Lower lobe of right lung (tissue), 2 donors: Measurements from ENCODE around the gene NOTCH1. TPM values are rescaled to one million over a fixed set of nuclear protein-coding genes. Genes with fewer than 3 reads are reported as not detected.
"Not testable (repeated sequence)": the region's sequence is repeated elsewhere in the genome, so short reads cannot be mapped to it uniquely, and the experiment has no call there.

Source experiments
- ATAC-seq, 2 donors: fragments of 200-7000 bp; cut with Tn5 transposase; one replicate each; pipeline ENCODE4 v1.9.1; 2020 to 2022; ENCODE audit warnings: mild to moderate bottlenecking in 2 of 2, moderate library complexity in 2 of 2
- DNase-seq: peaks from one replicate; pipeline ENCODE4 v3.0.0-alpha.2; 2020
- H3K27ac ChIP-seq: fragments of 200-600 bp; one replicate; pipeline ENCODE4 v1.8.0; 2022
- H3K27me3 ChIP-seq: fragments of 200-600 bp; one replicate; pipeline ENCODE4 v1.8.0; 2022; ENCODE audit warnings: low read depth
- H3K36me3 ChIP-seq: fragments of 200-600 bp; one replicate; pipeline ENCODE4 v1.8.0; 2022; ENCODE audit warnings: mild to moderate bottlenecking
- H3K4me1 ChIP-seq: fragments of 200-600 bp; one replicate; pipeline ENCODE4 v1.8.0; 2022
- H3K4me3 ChIP-seq: fragments of 200-600 bp; one replicate; pipeline ENCODE4 v1.8.0; 2022; ENCODE audit warnings: mild to moderate bottlenecking
- H3K9me3 ChIP-seq: fragments of 200-600 bp; one replicate; pipeline ENCODE4 v1.8.0; 2022
- CTCF ChIP-seq: fragments of 200-600 bp; IDR thresholded peaks from one replicate; pipeline ENCODE4 v1.8.0; 2022; ENCODE audit warnings: antibody characterized with exemption, mild to moderate bottlenecking
- intact Hi-C: fragments of 100-400 bp; cut with DNase I; formaldehyde crosslinking; loops from one replicate; pipeline ENCODE4 v1.11.0; 2022
- total RNA-seq: library from RNA; stranded (reverse); fragmentation: NEBNext Ultra II Directional; extraction: Animal tissue kit (Norgen Biotek cat#: 25700); gene quantifications from one replicate; pipeline ENCODE4 v1.2.1, GENCODE V29; 2021
- donor health status: DM: no; HTN: yes; CAD: no; lungs with severe emphysema.

Gene NOTCH1
- total RNA-seq, 1 donor from 2014 or later, result 91.4 TPM

- intact Hi-C loops, result no loop called here
- H3K27ac ChIP-seq, result no peak overlapping the region
- H3K9me3 ChIP-seq, result no peaks in the 10 kb centered on the region
- peaks cover 25% of the 10 kb centered on the region for H3K4me1 ChIP-seq
- no peak for TF ChIP-seq CTCF
- ATAC-seq, result peak; percentile 72 to 84
- no peak overlapping the region for H3K4me3 ChIP-seq
- no peaks in the 10 kb centered on the region for H3K27me3 ChIP-seq
- no peaks in the 10 kb centered on the region for H3K36me3 ChIP-seq
- no peak for DNase-seq
These were observed 30.4 kb upstream of the NOTCH1 start for GRCh38 chr9:136576269-136576626.

DNA sequence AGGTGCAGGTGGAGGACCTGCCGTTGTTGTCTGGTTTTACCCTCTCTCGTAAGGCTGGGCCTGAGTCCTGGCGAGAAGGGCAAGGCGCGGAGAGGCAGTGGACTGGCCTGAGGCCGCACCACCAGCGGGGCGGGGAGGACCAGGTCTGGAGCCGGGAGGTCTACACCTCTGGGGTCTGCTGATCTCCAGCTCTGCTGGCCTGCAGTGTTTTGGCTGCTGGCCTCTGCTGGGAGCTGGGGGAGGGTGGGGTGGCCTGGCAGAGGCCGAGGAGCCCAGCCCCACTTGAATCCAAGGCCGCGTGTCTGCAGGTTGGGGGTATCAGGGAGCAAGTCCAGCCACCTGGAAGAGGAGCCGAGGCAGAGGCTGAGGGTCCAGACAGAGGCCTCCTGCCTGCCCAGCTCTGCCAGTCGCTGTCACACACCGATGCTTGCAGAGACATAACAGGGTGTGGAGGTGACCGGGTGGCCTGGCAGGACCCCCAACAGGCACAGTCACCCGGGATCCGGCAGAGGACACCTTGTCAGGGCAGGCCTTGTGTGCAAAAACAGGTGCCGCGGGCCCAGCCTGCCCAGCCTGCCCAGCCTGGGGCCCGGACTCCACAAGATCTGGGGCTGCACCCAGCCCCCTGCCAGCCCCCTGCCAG lies 29.9 kb upstream of the NOTCH1 start:
- no peak for TF ChIP-seq CTCF
- no peaks in the 10 kb centered on the region for H3K36me3 ChIP-seq
- no peak overlapping the region for H3K4me3 ChIP-seq
- H3K27me3 ChIP-seq, result no peaks in the 10 kb centered on the region
- H3K9me3 ChIP-seq, result no peaks in the 10 kb centered on the region
- DNase-seq (no peak), ATAC-seq (no peak)
- intact Hi-C loops, result no loop called here
- H3K27ac ChIP-seq, result no peak overlapping the region
- peaks cover 25% of the 10 kb centered on the region for H3K4me1 ChIP-seq

DNA sequence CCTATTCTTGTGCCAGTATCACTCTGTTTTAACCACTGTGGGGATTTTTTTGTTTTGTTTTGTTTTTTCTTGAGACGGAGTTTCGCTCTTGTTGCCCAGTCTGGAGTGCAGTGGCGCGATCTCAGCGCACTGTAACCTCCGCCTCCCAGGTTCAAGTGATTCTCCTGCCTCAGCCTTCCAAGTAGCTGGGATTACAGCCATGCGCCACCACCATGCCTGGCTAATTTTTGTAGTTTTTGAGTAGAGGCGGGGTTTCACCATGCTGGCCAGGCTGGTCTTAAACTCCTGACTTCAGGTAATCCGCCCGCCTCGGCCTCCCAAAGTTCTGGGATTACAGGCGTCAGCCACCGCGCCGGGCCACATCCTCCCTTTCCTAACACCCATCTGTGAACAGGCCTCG lies 28.8 kb upstream of the NOTCH1 start:
- ATAC-seq, H3K36me3 ChIP-seq, H3K27ac ChIP-seq, H3K4me3 ChIP-seq, H3K9me3 ChIP-seq, H3K27me3 ChIP-seq, intact Hi-C loops, DNase-seq: not testable (repeated sequence)
- H3K4me1 ChIP-seq, result peaks cover 25% of the 10 kb centered on the region

GRCh38 chr9:136572828-136573625 lies 27.2 kb upstream of the NOTCH1 start:
- no peak for DNase-seq
- no peak for ATAC-seq

GRCh38 chr9:136572003-136572827 lies 26.4 kb upstream of the NOTCH1 start:
- H3K36me3 ChIP-seq, result no peaks in the 10 kb centered on the region
- H3K27me3 ChIP-seq, result no peaks in the 10 kb centered on the region
- DNase-seq, result no peak
- no peak for TF ChIP-seq CTCF
- no peaks in the 10 kb centered on the region for H3K9me3 ChIP-seq
- intact Hi-C loops, result no loop called here
- H3K4me1 ChIP-seq, result peaks cover 33% of the 10 kb centered on the region
- no peak overlapping the region for H3K27ac ChIP-seq
- H3K4me3 ChIP-seq, result no peak overlapping the region
- no peak for ATAC-seq

More at GRCh38 chr9:136572828-136573625, 27.2 kb upstream of the NOTCH1 start:
- Histone ChIP-seq H3K27ac (no peak overlapping the region), H3K9me3 (no peaks in the 10 kb centered on the region), H3K4me3 (no peak overlapping the region), H3K36me3 (no peaks in the 10 kb centered on the region), H3K27me3 (no peaks in the 10 kb centered on the region), H3K4me1 (peaks cover 26% of the 10 kb centered on the region)
- no peak for TF ChIP-seq CTCF
- intact Hi-C loops, result no loop called here
